CD8-positive, alpha-beta memory T cell (primary cell): Measurements from ENCODE around the gene NEUROG2. TPM values are rescaled to one million over a fixed set of nuclear protein-coding genes. Genes with fewer than 3 reads are reported as not detected.
A peak's percentile ranks its signal among the peaks of the same experiment; 100 is the strongest.

Source experiments
- CTCF ChIA-PET: fragments of 350-600 bp; sonication (Branson Sonifier 250); formaldehyde crosslinking; loops from one replicate; lab custom pipeline; 2021; ENCODE audit warnings: antibody characterized with exemption; lab: Charles Lee
- POLR2A ChIA-PET: fragments of 350-600 bp; sonication (Branson Sonifier 250); formaldehyde crosslinking; loops from one replicate; lab custom pipeline; 2021; ENCODE audit warnings: antibody characterized with exemption; lab: Charles Lee
- DNase-seq, 5 donors: peaks; one replicate each; pipeline versions ENCODE4 v3.0.0 to v3.0.0-alpha.2; 2020 to 2022; ENCODE audit warnings: mixed read lengths in 1 of 5
- H3K27ac ChIP-seq: one replicate; pipeline ENCODE4 v1.7.0; 2013; ENCODE audit warnings: low read depth, mild to moderate bottlenecking, low read length, moderate library complexity
- H3K27me3 ChIP-seq: 2 replicates; pipeline ENCODE4 v1.7.0; 2013; ENCODE audit warnings: low read length, mild to moderate bottlenecking; ENCODE audit not compliant: insufficient read depth, poor library complexity, severe bottlenecking
- H3K36me3 ChIP-seq: 2 replicates; pipeline ENCODE4 v1.7.0; 2013; ENCODE audit warnings: mild to moderate bottlenecking, low read length, moderate library complexity; ENCODE audit not compliant: insufficient read depth
- H3K4me1 ChIP-seq: 2 replicates; pipeline ENCODE4 v1.7.0; 2013; ENCODE audit warnings: mild to moderate bottlenecking, low read length, moderate library complexity; ENCODE audit not compliant: insufficient read depth
- H3K4me3 ChIP-seq: 2 replicates; pipeline ENCODE4 v1.7.0; 2013; ENCODE audit warnings: mild to moderate bottlenecking, low read length
- H3K9me3 ChIP-seq: 2 replicates; pipeline ENCODE4 v1.7.0; 2013; ENCODE audit warnings: mild to moderate bottlenecking, low read length
- H3K27ac Mint-ChIP-seq, 8 donors: one replicate each; pipeline ENCODE4 v1.8.0; 2020 to 2021; ENCODE audit warnings: mixed read lengths in 8 of 8, mild to moderate bottlenecking in 6 of 8, inconsistent platforms in 3 of 8, moderate library complexity in 3 of 8
- H3K27me3 Mint-ChIP-seq, 2 donors: one replicate each; pipeline ENCODE4 v1.8.0; 2020 to 2021; ENCODE audit warnings: mixed read lengths in 2 of 2, mild to moderate bottlenecking in 1 of 2, moderate library complexity in 1 of 2
- H3K36me3 Mint-ChIP-seq, 3 donors: one replicate each; pipeline ENCODE4 v1.8.0; 2020 to 2021; ENCODE audit warnings: mixed read lengths in 3 of 3, inconsistent platforms in 1 of 3, mild to moderate bottlenecking in 1 of 3
- H3K4me1 Mint-ChIP-seq, 3 donors: one replicate each; pipeline ENCODE4 v1.8.0; 2020 to 2021; ENCODE audit warnings: mixed read lengths in 3 of 3, inconsistent platforms in 1 of 3, mild to moderate bottlenecking in 1 of 3
- H3K4me3 Mint-ChIP-seq, 7 donors: one replicate each; pipeline ENCODE4 v1.8.0; 2020 to 2021; ENCODE audit warnings: mixed read lengths in 7 of 7, mild to moderate bottlenecking in 6 of 7, moderate library complexity in 4 of 7, inconsistent platforms in 2 of 7
- H3K9me3 Mint-ChIP-seq, 5 donors: one replicate each; pipeline ENCODE4 v1.8.0; 2020 to 2022; ENCODE audit warnings: mixed read lengths in 5 of 5, mild to moderate bottlenecking in 3 of 5, moderate library complexity in 2 of 5, inconsistent platforms in 1 of 5
- polyA plus RNA-seq: library from polyadenylated mRNA; unstranded; fragments of 300-500 nt; fragmentation: Illumina TruSeq; gene quantifications from one replicate; pipeline ENCODE4 v1.2.3, GENCODE V29; 2021
- total RNA-seq, 2 experiments: library from RNA; stranded (reverse); gene quantifications; one replicate each; pipeline ENCODE4 v1.2.3, GENCODE V29; 2021

Gene NEUROG2
- total and polyA plus RNA-seq, 3 experiments from 2014 or later, result not detected

DNA sequence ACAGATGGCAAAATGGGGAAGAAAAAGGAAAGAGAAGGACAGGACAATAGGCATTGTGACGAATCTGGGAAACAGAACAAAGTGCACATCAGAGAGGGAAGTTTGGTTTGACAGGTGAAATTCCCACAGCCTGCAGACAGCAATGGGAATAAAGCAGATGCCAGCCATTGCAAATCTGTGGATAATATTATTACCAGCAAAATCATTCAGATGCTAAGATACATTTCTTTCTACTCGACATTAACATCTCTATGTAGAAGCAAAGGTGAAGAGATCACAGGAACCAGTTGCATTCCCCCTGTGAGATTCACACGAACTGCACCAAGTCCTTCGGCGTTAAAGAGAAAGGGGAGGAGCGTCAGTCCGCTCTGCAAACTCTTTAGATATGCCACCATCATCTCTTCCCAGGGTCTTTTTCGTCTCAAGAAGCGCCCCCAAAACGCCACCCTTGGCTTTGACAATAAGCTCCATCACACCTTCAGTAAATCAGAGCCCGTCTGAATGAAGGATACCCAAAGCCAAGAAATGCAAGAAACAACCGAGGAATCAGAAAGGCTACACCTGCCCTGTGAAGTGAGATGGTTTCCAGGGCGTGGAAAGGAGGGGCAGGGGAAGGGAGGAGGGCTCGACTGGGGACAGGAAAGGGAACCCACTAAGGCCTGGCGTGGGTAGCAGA, 1.9 kb downstream of the NEUROG2 start:
- Mint-ChIP-seq H3K4me1 (peaks cover 56 to 71% (median 70%) of the 10 kb centered on the region in 3 donors), H3K9me3 (peaks cover 5 to 22% (median 14%) of the 10 kb centered on the region in 5 donors), H3K27ac (peak overlapping the region in 2 of 8 donors; percentile 1 to 64), H3K27me3 (peaks cover 82 to 95% of the 10 kb centered on the region in 2 donors), H3K36me3 (peaks cover 0 to 2% (median 0%) of the 10 kb centered on the region in 3 donors), H3K4me3 (peak overlapping the region; percentile 68 to 96 (median 77))
- Histone ChIP-seq H3K27me3 (peaks cover 89% of the 10 kb centered on the region), H3K4me1 (peaks cover 48% of the 10 kb centered on the region), H3K36me3 (no peaks in the 10 kb centered on the region), H3K4me3 (no peak overlapping the region), H3K9me3 (no peaks in the 10 kb centered on the region), H3K27ac (no peak overlapping the region)
- no peak for DNase-seq
- CTCF ChIA-PET, result no interaction called here
- POLR2A ChIA-PET, result no interaction called here

- POLR2A ChIA-PET, result no interaction called here
- Histone ChIP-seq H3K4me3 (no peak overlapping the region), H3K27me3 (peaks cover 82% of the 10 kb centered on the region), H3K9me3 (no peaks in the 10 kb centered on the region), H3K4me1 (peaks cover 33% of the 10 kb centered on the region), H3K27ac (no peak overlapping the region), H3K36me3 (no peaks in the 10 kb centered on the region)
- CTCF ChIA-PET, result interaction anchor here (1.0 to 8.5 kb wide), 2 partner anchors 11 to 183 kb away, joined by 3 to 55 read pairs; no protein-coding TSS in a partner anchor
- Mint-ChIP-seq H3K4me3 (peak overlapping the region in 3 of 7 donors; percentile 3 to 20 (median 8)), H3K27me3 (peaks cover 73 to 93% of the 10 kb centered on the region in 2 donors), H3K9me3 (peaks cover 5 to 22% (median 14%) of the 10 kb centered on the region in 5 donors), H3K4me1 (peaks cover 46 to 62% (median 60%) of the 10 kb centered on the region in 3 donors), H3K27ac (no peak overlapping the region), H3K36me3 (peaks cover 0 to 2% (median 0%) of the 10 kb centered on the region in 3 donors)
- no peak for DNase-seq
Measured at GRCh38 chr4:112511803-112512118, 4.2 kb downstream of the NEUROG2 start.

GRCh38 chr4:112511093-112511802, 4.7 kb downstream of the NEUROG2 start:
- no peak for DNase-seq
- Histone ChIP-seq H3K4me3 (no peak overlapping the region), H3K36me3 (no peaks in the 10 kb centered on the region), H3K27me3 (peaks cover 76% of the 10 kb centered on the region), H3K27ac (no peak overlapping the region), H3K4me1 (peaks cover 31% of the 10 kb centered on the region), H3K9me3 (no peaks in the 10 kb centered on the region)
- Mint-ChIP-seq H3K36me3 (peaks cover 0 to 2% (median 0%) of the 10 kb centered on the region in 3 donors), H3K4me3 (peak overlapping the region in 6 of 7 donors; percentile 4 to 59 (median 40)), H3K27me3 (peaks cover 75 to 91% of the 10 kb centered on the region in 2 donors), H3K9me3 (peaks cover 5 to 22% (median 14%) of the 10 kb centered on the region in 5 donors), H3K4me1 (peaks cover 43 to 58% (median 57%) of the 10 kb centered on the region in 3 donors), H3K27ac (peak overlapping the region in 1 of 8 donors; percentile 54)
- ChIA-PET CTCF (interaction anchor here (1.0 to 8.5 kb wide), 2 partner anchors 12 to 183 kb away, joined by 3 to 55 read pairs; no protein-coding TSS in a partner anchor), POLR2A (no interaction called here)

DNA sequence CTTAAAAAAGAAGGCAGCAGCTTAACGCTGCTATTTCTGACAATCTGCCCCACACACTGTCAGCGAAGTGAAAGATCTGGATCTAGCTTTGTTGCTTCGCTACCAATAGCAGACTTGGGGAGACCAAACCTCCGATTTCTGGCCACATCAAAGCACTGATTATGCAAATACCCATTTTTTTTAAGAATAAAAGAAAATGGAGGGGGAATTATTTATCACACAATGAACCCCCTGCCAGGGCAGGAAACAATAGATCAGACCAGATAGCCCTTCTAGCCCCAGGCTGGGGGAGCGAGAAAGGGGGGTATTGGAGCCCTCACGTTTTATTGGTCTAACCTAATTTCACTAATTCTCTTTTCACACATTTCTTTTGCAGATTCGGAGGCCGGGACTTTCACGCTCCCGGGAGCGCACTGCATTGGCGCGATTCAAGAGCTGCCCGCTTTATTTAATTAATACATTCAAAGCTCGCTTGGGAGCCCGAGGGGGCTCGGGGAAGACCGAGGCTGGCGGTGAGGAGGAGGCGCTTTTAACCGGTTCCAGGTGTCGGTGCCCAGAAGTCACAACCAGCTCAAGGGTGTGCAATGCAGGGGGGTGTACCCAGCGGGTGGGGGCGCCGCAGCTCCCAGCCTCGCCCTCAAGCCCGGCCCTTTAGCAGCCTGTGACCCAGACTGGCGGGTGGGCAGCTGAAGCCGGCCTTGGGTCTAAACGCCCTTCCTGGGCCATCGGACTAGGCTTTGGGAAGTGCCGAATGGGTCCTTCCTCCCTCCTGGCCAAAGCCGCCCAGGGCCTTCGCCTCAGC, 5.5 kb downstream of the NEUROG2 start:
- Mint-ChIP-seq H3K27ac (peak overlapping the region in 1 of 8 donors; percentile 40), H3K4me1 (peaks cover 39 to 50% (median 50%) of the 10 kb centered on the region in 3 donors), H3K9me3 (peaks cover 5 to 22% (median 14%) of the 10 kb centered on the region in 5 donors), H3K4me3 (peak overlapping the region; percentile 12 to 70 (median 53)), H3K27me3 (peaks cover 71 to 89% of the 10 kb centered on the region in 2 donors), H3K36me3 (peaks cover 0 to 2% (median 0%) of the 10 kb centered on the region in 3 donors)
- Histone ChIP-seq H3K27ac (no peak overlapping the region), H3K4me1 (peaks cover 31% of the 10 kb centered on the region), H3K9me3 (no peaks in the 10 kb centered on the region), H3K4me3 (no peak overlapping the region), H3K27me3 (peaks cover 74% of the 10 kb centered on the region), H3K36me3 (no peaks in the 10 kb centered on the region)
- ChIA-PET CTCF (interaction anchor here (8.5 kb wide), 1 partner anchor 13 kb away, joined by 55 read pairs; no protein-coding TSS in a partner anchor), POLR2A (no interaction called here)
- DNase-seq, result no peak

DNA sequence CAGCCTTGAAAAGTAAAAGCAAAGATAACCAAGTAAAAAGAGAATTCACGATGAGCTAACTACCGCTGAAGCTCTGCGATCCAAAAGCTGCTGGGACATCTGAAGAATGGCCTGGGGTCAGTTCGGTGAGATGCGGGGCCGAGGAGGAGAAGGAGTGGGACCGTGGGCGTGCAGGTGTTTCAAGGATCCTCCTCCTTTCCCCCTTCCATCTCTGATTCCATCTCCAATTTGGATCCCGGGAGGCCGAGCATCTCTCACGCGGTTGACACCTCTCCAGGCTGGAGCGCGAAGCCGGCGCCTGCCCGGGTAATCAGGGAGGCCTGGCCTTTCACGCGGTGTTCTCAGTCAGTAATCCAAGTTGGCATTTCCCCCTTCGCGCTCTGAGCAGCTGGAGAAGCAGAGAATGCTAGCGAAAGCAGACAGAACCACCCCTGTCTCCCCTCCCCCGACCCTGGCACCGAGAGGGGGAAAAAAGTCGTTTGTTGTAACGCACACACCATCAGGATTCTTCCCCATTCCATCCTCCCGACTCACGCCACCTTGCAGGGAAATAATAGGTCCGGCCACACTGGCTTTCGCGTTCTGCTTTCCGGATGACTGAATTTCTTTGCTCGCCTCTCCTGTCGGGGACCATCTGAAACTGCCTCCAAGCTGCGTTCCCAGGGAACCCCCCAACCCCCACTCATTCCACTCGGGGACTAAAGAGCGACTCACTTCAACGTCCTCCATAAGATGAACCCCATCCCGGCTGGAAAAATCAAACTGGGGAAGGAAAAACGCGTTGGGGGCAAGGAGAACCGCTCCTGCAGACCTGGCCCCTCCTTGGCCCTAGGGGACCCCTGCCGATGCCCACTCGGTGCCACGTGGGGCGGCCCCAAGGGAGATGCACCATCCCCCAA, 6.5 kb downstream of the NEUROG2 start:
- H3K36me3 ChIP-seq, result no peaks in the 10 kb centered on the region
- ChIA-PET POLR2A (no interaction called here), CTCF (interaction anchor here (8.5 kb wide), 1 partner anchor 14 kb away, joined by 55 read pairs; no protein-coding TSS in a partner anchor)
- H3K4me3 ChIP-seq, result no peak overlapping the region
- no peak overlapping the region for H3K27ac ChIP-seq
- peaks cover 66 to 86% of the 10 kb centered on the region in 2 donors for H3K27me3 Mint-ChIP-seq
- H3K4me1 ChIP-seq, result peaks cover 27% of the 10 kb centered on the region
- H3K4me3 Mint-ChIP-seq, result peak overlapping the region; percentile 15 to 73 (median 67)
- no peak for DNase-seq
- no peaks in the 10 kb centered on the region for H3K36me3 Mint-ChIP-seq
- peak overlapping the region in 2 of 8 donors; percentile 46 to 64 for H3K27ac Mint-ChIP-seq
- H3K9me3 ChIP-seq, result no peaks in the 10 kb centered on the region
- peaks cover 67% of the 10 kb centered on the region for H3K27me3 ChIP-seq
- peaks cover 5 to 22% (median 14%) of the 10 kb centered on the region in 5 donors for H3K9me3 Mint-ChIP-seq
- H3K4me1 Mint-ChIP-seq, result peaks cover 34 to 40% (median 40%) of the 10 kb centered on the region in 3 donors

DNA sequence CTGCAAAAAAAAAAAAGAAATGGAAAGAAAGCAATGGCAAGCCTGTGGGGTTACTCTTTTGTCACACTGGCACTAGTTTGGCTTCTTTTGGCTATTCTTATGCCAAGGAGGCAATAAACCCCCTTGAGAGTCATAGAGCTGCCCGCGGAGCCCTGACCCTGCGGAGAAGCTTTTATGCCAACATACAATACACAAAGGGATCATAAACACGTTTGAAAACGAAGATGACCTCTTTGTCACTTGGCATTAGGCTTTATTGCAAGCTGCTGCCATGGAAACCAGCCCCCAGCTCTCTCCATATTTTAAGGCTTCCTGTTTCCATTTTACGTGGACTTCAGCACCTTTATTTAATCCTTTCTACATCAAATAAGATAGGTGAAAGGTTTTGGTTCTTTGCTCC, 7.6 kb downstream of the NEUROG2 start:
- Histone ChIP-seq H3K36me3 (no peaks in the 10 kb centered on the region), H3K27me3 (peaks cover 57% of the 10 kb centered on the region), H3K27ac (no peak overlapping the region), H3K9me3 (no peaks in the 10 kb centered on the region), H3K4me3 (no peak overlapping the region), H3K4me1 (peaks cover 21% of the 10 kb centered on the region)
- CTCF ChIA-PET, result interaction anchor here (8.5 kb wide), 1 partner anchor 15 kb away, joined by 55 read pairs; no protein-coding TSS in a partner anchor
- DNase-seq, result no peak
- Mint-ChIP-seq H3K27me3 (peaks cover 56 to 83% of the 10 kb centered on the region in 2 donors), H3K36me3 (no peaks in the 10 kb centered on the region), H3K9me3 (peaks cover 4 to 22% (median 12%) of the 10 kb centered on the region in 5 donors), H3K4me3 (peak overlapping the region in 2 of 7 donors; percentile 1 to 67), H3K4me1 (peaks cover 27 to 31% (median 31%) of the 10 kb centered on the region in 3 donors), H3K27ac (peak overlapping the region in 1 of 8 donors; percentile 46)
- POLR2A ChIA-PET, result no interaction called here

- no peak for DNase-seq
- Histone ChIP-seq H3K4me1 (peaks cover 8% of the 10 kb centered on the region), H3K36me3 (no peaks in the 10 kb centered on the region), H3K4me3 (no peak overlapping the region), H3K27ac (no peak overlapping the region), H3K27me3 (peaks cover 25% of the 10 kb centered on the region), H3K9me3 (no peaks in the 10 kb centered on the region)
- ChIA-PET POLR2A (no interaction called here), CTCF (interaction anchor here (1.3 to 8.5 kb wide), 2 partner anchors 18 to 19 kb away, joined by 3 to 55 read pairs; no protein-coding TSS in a partner anchor)
- no peaks in the 10 kb centered on the region for H3K36me3 Mint-ChIP-seq
- peaks cover 24 to 76% of the 10 kb centered on the region in 2 donors for H3K27me3 Mint-ChIP-seq
- no peak overlapping the region for H3K4me3 Mint-ChIP-seq
- no peak overlapping the region for H3K27ac Mint-ChIP-seq
- no peaks in the 10 kb centered on the region for H3K9me3 Mint-ChIP-seq
- peaks cover 13 to 14% (median 14%) of the 10 kb centered on the region in 3 donors for H3K4me1 Mint-ChIP-seq
Measured at GRCh38 chr4:112504807-112505206, 11.2 kb downstream of the NEUROG2 start.
